ENCODE data around the gene SMIM35. TPM values are rescaled to one million over a fixed set of nuclear protein-coding genes. Genes with fewer than 3 reads are reported as not detected.

Gene SMIM35
- total RNA-seq, 1 experiment from 2014 or later = not detected

GRCh38 chr11:118009864-118010737 lies 76.7 kb downstream of the SMIM35 start:
- no peak overlapping the region for H3K56ac ChIP-seq (ENCODE audit: insufficient read length, low read depth, low read length)
- no peak for TF ChIP-seq CTCF (conservative IDR thresholded peaks at IDR 0.05)
- H3K27ac ChIP-seq (ENCODE audit: insufficient read length, low read depth, low read length) = no peak overlapping the region

More at GRCh38 chr11:118009864-118010737, 76.7 kb downstream of the SMIM35 start:
- Histone ChIP-seq H2BK15ac (ENCODE audit: low read depth, low read length) (no peak overlapping the region), H2AFZ (ENCODE audit: low read length) (no peak overlapping the region), H3K9ac (ENCODE audit: extremely low read depth, insufficient read length, low read length) (no peak overlapping the region), H2BK120ac (ENCODE audit: low read depth, low read length, poor library complexity, severe bottlenecking) (no peak overlapping the region), H4K20me1 (ENCODE audit: control insufficient read depth, insufficient read depth, insufficient read length) (no peaks in the 10 kb centered on the region), H3K23me2 (ENCODE audit: insufficient read length, low read depth, low read length, poor library complexity, severe bottlenecking) (no peaks in the 10 kb centered on the region), H2AK5ac (ENCODE audit: insufficient read length, low read length) (no peak overlapping the region), H3K4me1 (ENCODE audit: insufficient read depth, low read length) (no peaks in the 10 kb centered on the region), H3K79me2 (ENCODE audit: insufficient read depth, low read length) (no peaks in the 10 kb centered on the region), H3K9me3 (ENCODE audit: control insufficient read depth, low read depth, low read length) (no peaks in the 10 kb centered on the region), H2BK20ac (ENCODE audit: low read depth, low read length, poor library complexity, severe bottlenecking) (no peak overlapping the region), H3K14ac (ENCODE audit: insufficient read depth, low read length) (no peak overlapping the region; the same call in 1 of the 2 replicates), H3K79me1 (ENCODE audit: insufficient read depth, low read depth, low read length, poor library complexity, severe bottlenecking) (no peaks in the 10 kb centered on the region), H3T11ph (ENCODE audit: low read length) (no peak overlapping the region), H2BK12ac (ENCODE audit: insufficient read length, low read depth, low read length) (no peak overlapping the region), H3K4ac (ENCODE audit: low read depth, low read length) (no peak overlapping the region), H3K18ac (ENCODE audit: insufficient read length, low read depth, low read length) (no peak overlapping the region), H4K91ac (ENCODE audit: insufficient read length, low read depth, low read length) (no peak overlapping the region), H4K5ac (ENCODE audit: insufficient read length, low read depth, low read length) (no peak overlapping the region), H3K23ac (ENCODE audit: insufficient read length, low read depth, low read length) (no peak overlapping the region), H3K4me2 (ENCODE audit: insufficient read depth, insufficient read length, low read length) (no peak overlapping the region), H2BK5ac (ENCODE audit: insufficient read length, low read length) (no peak overlapping the region), H4K8ac (replicated peaks; ENCODE audit: insufficient read length, low read depth, low read length) (no peak overlapping the region), H3K27me3 (ENCODE audit: insufficient read depth, low read length) (peaks cover 2% of the 10 kb centered on the region; the same call in 1 of the 2 replicates)
- no peak overlapping the region for H3K4me3 Mint-ChIP-seq
- no peaks in the 10 kb centered on the region for H3K4me1 Mint-ChIP-seq
- peaks cover 10% of the 10 kb centered on the region for H3K27me3 Mint-ChIP-seq (ENCODE audit: low read depth)
- no peak for DNase-seq
- H3K27ac Mint-ChIP-seq = no peak overlapping the region
- WGBS (ENCODE audit: extremely low coverage, insufficient read length, low lambda C conversion rate) = no CpG with 5 or more reads among the region's 9 CpGs
- no peaks in the 10 kb centered on the region for H3K9me3 Mint-ChIP-seq
- no peaks in the 10 kb centered on the region for H3K36me3 Mint-ChIP-seq (ENCODE audit: insufficient read depth in 1 of 3, low read depth in 3 of 3)

All from H9 (cell line).